ENCODE results near the gene PGLYRP1.

DNA sequence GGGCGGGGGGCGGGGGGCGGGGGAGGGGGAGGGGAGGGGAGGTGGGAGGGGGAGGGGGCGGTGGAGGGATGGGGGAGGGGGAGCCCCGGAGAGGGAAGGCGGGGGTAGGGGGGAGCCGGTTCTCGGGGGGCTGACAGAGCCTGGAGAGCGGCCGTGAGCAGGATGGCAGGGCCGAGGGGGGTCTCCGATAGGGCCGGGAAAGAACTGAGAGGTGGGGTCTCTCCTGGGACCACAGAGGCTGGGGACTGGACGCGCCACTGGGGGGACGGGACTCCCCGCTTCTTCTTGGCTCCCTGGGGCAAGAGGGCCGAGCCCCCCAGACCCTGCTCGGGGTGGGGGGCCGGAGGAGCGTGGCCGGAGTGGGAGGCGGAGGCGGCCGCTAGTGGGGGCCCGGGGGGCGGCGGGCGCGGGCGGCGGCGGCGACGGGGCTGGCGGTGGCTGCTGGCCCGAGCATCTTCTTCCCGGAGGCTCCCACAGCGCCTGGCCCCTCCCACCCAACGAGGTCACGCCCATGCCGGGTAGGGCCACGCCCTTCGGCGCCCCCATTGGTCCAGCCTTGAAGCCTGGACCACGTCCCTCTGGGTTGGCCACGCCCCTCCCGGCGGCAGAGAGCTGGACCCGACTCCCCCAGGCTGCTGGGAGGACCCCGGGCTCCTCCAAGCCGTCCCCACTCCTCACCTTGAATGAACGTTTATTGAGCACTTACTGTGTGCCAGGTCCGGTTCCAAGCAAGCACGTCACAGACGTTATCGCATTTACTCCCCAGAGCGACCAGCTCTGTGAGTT, 49.1 kb downstream of the PGLYRP1 start, which contains the start of gene NOVA2:
- TF ChIP-seq POLR2A (IDR thresholded peaks at IDR 0.05; ENCODE audit: extremely low read depth, insufficient read length) = no peak
- TF ChIP-seq, protein P1, sequence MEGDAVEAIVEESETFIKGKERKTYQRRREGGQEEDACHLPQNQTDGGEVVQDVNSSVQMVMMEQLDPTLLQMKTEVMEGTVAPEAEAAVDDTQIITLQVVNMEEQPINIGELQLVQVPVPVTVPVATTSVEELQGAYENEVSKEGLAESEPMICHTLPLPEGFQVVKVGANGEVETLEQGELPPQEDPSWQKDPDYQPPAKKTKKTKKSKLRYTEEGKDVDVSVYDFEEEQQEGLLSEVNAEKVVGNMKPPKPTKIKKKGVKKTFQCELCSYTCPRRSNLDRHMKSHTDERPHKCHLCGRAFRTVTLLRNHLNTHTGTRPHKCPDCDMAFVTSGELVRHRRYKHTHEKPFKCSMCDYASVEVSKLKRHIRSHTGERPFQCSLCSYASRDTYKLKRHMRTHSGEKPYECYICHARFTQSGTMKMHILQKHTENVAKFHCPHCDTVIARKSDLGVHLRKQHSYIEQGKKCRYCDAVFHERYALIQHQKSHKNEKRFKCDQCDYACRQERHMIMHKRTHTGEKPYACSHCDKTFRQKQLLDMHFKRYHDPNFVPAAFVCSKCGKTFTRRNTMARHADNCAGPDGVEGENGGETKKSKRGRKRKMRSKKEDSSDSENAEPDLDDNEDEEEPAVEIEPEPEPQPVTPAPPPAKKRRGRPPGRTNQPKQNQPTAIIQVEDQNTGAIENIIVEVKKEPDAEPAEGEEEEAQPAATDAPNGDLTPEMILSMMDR (IDR thresholded peaks at IDR 0.05; ENCODE audit: low read depth, low read length) = no peak
